OCI-LY7 (cell line): ENCODE measurements around the gene DHX38. TPM values are rescaled to one million over a fixed set of nuclear protein-coding genes. Genes with fewer than 3 reads are reported as not detected.

Experiments
- BruUV-seq: library from RNA; stranded (reverse); fragments of 400-500 nt; replicated peaks from 2 replicates; lab custom pipeline; 2021; lab: Mats Ljungman, UMichigan
- CTCF ChIA-PET: fragments of 300-600 bp; sonication (Branson Sonifier 250); formaldehyde crosslinking; loops from one replicate; lab custom pipeline; 2022; ENCODE audit warnings: antibody characterized with exemption; ENCODE audit not compliant: unreplicated experiment; lab: Charles Lee
- POLR2A ChIA-PET: fragments of 300-600 bp; sonication (Branson Sonifier 250); formaldehyde crosslinking; loops from one replicate; lab custom pipeline; 2022; ENCODE audit warnings: antibody characterized with exemption; lab: Charles Lee
- DNase-seq: peaks from one replicate; pipeline ENCODE4 v3.0.0-alpha.2; 2015; ENCODE audit warnings: low spot score
- H2AFZ ChIP-seq: fragments of 200-600 bp; sonication (generic), shearing (Covaris generic); 2 replicates; pipeline ENCODE4 v1.6.1; 2014; ENCODE audit warnings: mild to moderate bottlenecking, antibody characterized with exemption, low read length, moderate library complexity
- H3K27ac ChIP-seq: fragments of 200-600 bp; sonication (generic); 2 replicates; pipeline ENCODE4 v1.5.1; 2014; ENCODE audit warnings: mixed run types, low read depth, mild to moderate bottlenecking, moderate library complexity, low read length, inconsistent platforms; ENCODE audit not compliant: poor library complexity, severe bottlenecking
- H3K36me3 ChIP-seq: fragments of 200-600 bp; sonication (generic); 2 replicates; pipeline ENCODE4 v1.6.1; 2014; ENCODE audit warnings: mild to moderate bottlenecking, antibody characterized with exemption, low read length, moderate library complexity, mixed read lengths; ENCODE audit not compliant: insufficient read depth
- H3K4me1 ChIP-seq: fragments of 200-600 bp; sonication (generic); 2 replicates; pipeline ENCODE4 v1.5.1; 2014; ENCODE audit warnings: mild to moderate bottlenecking, low read length; ENCODE audit not compliant: insufficient read depth, poor library complexity, severe bottlenecking
- H3K4me2 ChIP-seq: fragments of 200-600 bp; sonication (generic); 2 replicates; pipeline ENCODE4 v1.6.1; 2014; ENCODE audit warnings: mild to moderate bottlenecking, low read length
- H3K4me3 ChIP-seq: fragments of 200-600 bp; sonication (generic); 2 replicates; pipeline ENCODE4 v1.5.1; 2014; ENCODE audit warnings: mild to moderate bottlenecking, low read depth, low read length; ENCODE audit not compliant: poor library complexity, severe bottlenecking
- H3K79me2 ChIP-seq: fragments of 200-600 bp; sonication (generic); 2 replicates; pipeline ENCODE4 v1.6.1; 2016; ENCODE audit warnings: low read depth, mild to moderate bottlenecking, low read length, moderate library complexity, mixed read lengths; ENCODE audit not compliant: insufficient read depth
- H3K9me2 ChIP-seq: fragments of 200-600 bp; sonication (generic); 2 replicates; pipeline ENCODE4 v1.6.1; 2016; ENCODE audit warnings: mild to moderate bottlenecking, low read length, mixed read lengths; ENCODE audit not compliant: insufficient read depth
- H3K9me3 ChIP-seq: fragments of 200-600 bp; sonication (generic); 2 replicates; pipeline ENCODE4 v1.6.1; 2014; ENCODE audit warnings: mild to moderate bottlenecking, mixed run types, low read length, mixed read lengths
- H4K20me1 ChIP-seq: fragments of 200-600 bp; sonication (generic); 2 replicates; pipeline ENCODE4 v1.6.1; 2014; ENCODE audit warnings: mild to moderate bottlenecking, antibody characterized with exemption, low read length, moderate library complexity, mixed read lengths; ENCODE audit not compliant: insufficient read depth
- CTCF ChIP-seq: fragments of 200-600 bp; sonication (generic); conservative IDR thresholded peaks from 2 replicates; pipeline ENCODE4 v1.5.1; 2014; ENCODE audit warnings: mild to moderate bottlenecking, antibody characterized with exemption, low read length, moderate library complexity, mixed read lengths
- EZH2phosphoT487 ChIP-seq: fragments of 200-600 bp; sonication (generic); IDR thresholded peaks from 2 replicates; pipeline ENCODE4 v1.6.1; 2018; ENCODE audit warnings: low read depth, borderline replicate concordance, mild to moderate bottlenecking, mixed run types, antibody characterized with exemption, low read length, moderate library complexity, mixed read lengths
- intact Hi-C: fragments of 100-400 bp; cut with micrococcal nuclease; formaldehyde crosslinking; loops from one replicate; pipeline ENCODE4 v1.10.0; 2022; ENCODE audit not compliant: unreplicated experiment
- total RNA-seq, 2 experiments: library from RNA; depleted of rRNA in 1 of 2; stranded (reverse); fragments of >200 nt in 1 of 2; shearing (Covaris generic) in 1 of 2; gene quantifications; 2 replicates each; pipeline ENCODE4 v1.2.3, GENCODE V29; 2014 to 2022

DHX38 gene
- total RNA-seq, 2 experiments from 2014 or later: 56.6 to 86.5 TPM

DNA sequence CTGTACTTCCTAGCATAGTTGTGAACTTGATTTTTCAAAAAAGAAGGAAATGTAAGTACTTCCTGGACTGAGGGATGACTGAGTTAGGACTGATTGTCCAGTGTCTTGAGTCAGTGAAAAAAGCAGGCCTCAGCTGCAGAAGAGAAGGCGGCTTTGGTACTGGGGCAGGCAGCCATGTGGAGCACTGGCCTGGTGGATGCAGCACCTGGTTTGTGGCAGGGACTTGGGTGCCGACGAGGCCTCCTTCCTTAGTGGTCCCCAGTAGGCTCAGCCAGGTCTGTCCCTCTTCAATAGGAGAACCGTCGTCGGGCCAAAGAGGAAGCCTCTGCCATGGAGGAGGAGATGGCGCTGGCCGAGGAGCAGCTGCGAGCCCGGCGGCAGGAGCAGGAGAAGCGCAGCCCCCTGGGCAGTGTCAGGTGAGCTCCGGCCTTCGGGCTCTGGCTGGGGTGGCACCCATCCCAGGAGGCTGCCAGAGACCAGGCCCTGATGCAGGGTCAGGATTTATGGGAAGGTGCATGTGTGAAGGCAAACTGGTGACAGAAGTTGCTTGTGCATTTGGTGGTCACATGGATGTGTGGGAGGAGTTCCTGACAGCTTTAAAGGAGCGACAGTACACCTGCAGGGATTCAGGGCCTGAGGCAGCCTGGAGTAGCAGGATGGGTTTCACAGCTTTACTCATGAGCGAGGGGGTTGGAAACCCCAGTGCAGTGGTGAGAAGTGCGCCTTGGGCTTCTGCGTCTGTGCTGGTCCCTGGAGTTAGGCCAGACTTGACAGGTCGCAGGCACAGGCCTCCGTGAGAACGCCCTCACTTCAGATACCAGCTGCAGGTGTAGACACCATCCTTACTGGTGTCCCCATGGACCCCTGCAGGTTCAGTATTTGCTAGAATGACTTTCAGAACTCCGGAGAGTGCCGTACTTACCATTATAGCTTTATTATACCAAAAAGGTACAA, 17.3 kb downstream of the DHX38 start:
- ChIA-PET CTCF (no interaction called here), POLR2A (no interaction called here)
- Histone ChIP-seq H3K27ac (no peak overlapping the region), H3K9me3 (no peaks in the 10 kb centered on the region), H3K79me2 (no peaks in the 10 kb centered on the region), H2AFZ (no peak overlapping the region), H3K9me2 (no peaks in the 10 kb centered on the region), H3K4me2 (no peak overlapping the region), H3K36me3 (peaks cover 81% of the 10 kb centered on the region), H3K4me1 (no peaks in the 10 kb centered on the region), H4K20me1 (no peaks in the 10 kb centered on the region), H3K4me3 (no peak overlapping the region)
- no peak for DNase-seq
- intact Hi-C loops: no loop called here
- no TSS peak for BruUV-seq
- TF ChIP-seq CTCF (no peak), EZH2phosphoT487 (no peak)

DNA sequence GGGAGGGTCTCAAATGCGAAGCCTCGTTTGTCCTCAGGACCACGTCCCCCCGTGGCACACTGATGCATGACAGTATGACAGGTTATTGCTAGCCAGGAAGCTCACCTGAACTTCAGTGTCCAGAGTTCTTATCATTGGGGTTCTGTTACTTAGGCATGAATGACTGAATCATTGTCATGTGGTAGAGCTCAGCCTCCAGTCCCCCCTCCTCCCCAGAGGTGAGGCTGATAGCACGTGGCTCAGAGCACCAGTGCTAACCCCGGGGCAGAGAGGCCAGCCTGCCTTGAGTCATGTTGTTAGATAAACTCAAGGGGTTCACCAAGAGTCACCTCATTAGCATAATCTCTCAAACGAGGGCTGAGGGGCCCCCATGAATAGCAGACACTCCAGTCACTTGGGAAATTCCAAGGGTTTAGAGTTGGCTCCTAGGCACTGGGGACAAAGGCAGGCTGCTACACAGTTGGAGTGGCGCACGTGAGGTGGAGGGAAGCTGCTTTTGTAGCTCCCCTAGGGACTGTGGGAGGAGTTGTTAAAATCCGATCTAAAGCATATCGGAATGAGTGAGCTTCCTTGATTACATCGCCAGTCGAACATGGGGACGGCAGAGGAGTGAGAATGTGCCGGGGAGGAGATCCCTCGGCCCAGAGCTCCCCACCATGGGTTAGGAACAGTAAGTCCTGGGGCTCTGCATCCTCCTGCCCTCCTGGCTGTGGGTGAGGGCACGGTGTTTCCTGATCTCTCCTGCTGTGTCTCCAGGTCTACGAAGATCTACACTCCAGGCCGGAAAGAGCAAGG, 18.2 kb downstream of the DHX38 start:
- Histone ChIP-seq H3K9me2 (no peaks in the 10 kb centered on the region), H4K20me1 (no peaks in the 10 kb centered on the region), H3K36me3 (peaks cover 72% of the 10 kb centered on the region), H3K4me3 (no peak overlapping the region), H2AFZ (no peak overlapping the region), H3K4me2 (no peak overlapping the region), H3K27ac (no peak overlapping the region), H3K4me1 (no peaks in the 10 kb centered on the region), H3K9me3 (no peaks in the 10 kb centered on the region), H3K79me2 (no peaks in the 10 kb centered on the region)
- ChIA-PET CTCF (no interaction called here), POLR2A (no interaction called here)
- DNase-seq: no peak
- BruUV-seq: no TSS peak
- no peak for TF ChIP-seq CTCF
- TF ChIP-seq EZH2phosphoT487: no peak
- intact Hi-C loops: no loop called here
